Measurements from ENCODE around the gene SMARCD1.

- no peak; the same call in 1 of the 2 replicates for TF ChIP-seq CTCF (conservative IDR thresholded peaks at IDR 0.05; ENCODE audit: low read length)
- no peak for TF ChIP-seq EZH2phosphoT487 (IDR thresholded peaks at IDR 0.05; ENCODE audit: borderline replicate concordance)
These were observed 22.2 kb upstream of the SMARCD1 start for GRCh38 chr12:50062728-50063460.
